Neural cell (in vitro differentiated cells): ENCODE data around the gene TMOD2.

Experiments used
- EZH2 ChIP-seq: fragments of 200-600, 300-800 bp; shearing (Covaris generic), sonication (generic); IDR thresholded peaks from 2 replicates; pipeline ENCODE4 v1.6.1; 2014; ENCODE audit warnings: antibody characterized with exemption, low read length, borderline replicate concordance, mild to moderate bottlenecking; ENCODE audit not compliant: insufficient read depth, poor library complexity, severe bottlenecking
- RAD21 ChIP-seq: fragments of 450-650 bp; conservative IDR thresholded peaks from 2 replicates; pipeline ENCODE4 v1.6.1; 2014; ENCODE audit warnings: antibody characterized with exemption, mild to moderate bottlenecking, moderate library complexity
- TF ChIP-seq, protein P1 (sequence below): fragments of 450-650 bp; IDR thresholded peaks from 2 replicates; pipeline ENCODE4 v1.5.1; 2014; ENCODE audit warnings: antibody characterized with exemption, mild to moderate bottlenecking, moderate library complexity; ENCODE audit not compliant: poor library complexity, severe bottlenecking

DNA sequence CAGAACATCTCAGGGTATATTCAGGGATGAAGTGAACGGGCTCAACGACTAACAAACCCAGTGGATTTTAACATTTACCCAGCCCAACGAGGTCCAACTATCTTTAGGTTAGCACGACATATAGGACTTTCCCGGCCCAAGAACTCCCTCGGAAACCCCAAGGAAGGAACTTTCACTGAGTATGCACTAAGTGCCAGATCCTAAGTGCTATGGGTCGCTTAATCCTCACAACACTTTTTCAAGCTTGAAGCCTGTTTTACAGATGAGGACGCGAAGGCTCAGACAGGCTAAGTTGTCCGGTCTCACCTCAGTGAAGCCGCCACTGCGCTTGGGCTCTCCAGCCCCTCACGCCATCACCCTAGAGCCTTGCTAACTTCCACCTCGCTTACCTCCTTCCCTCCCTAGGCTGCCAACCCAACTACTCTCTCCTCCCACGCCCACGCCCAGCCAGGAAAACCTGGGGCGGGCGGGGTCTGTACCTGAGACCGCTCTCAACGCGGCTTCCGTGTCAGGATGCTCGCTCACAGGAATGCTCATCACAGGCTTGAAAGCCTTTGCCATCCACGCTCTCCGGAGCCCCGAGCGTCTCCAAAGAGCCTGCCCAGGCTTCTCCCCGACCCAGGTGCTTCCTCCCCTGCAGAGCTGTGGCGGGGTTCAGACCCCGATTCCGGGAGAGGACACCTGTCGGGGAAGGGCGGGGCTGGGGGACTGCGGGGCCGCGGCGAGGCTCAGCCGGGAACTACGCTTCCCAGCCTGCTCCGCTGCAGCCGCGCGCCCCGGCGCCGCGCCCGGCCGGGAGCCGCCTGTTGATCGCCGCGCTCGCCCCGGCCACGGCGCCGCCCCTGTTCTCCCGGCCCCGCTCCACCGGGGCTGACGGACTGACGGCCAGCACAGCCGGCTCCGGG, at the start of gene TMOD2:
- TF ChIP-seq RAD21: no peak
- TF ChIP-seq, protein P1, sequence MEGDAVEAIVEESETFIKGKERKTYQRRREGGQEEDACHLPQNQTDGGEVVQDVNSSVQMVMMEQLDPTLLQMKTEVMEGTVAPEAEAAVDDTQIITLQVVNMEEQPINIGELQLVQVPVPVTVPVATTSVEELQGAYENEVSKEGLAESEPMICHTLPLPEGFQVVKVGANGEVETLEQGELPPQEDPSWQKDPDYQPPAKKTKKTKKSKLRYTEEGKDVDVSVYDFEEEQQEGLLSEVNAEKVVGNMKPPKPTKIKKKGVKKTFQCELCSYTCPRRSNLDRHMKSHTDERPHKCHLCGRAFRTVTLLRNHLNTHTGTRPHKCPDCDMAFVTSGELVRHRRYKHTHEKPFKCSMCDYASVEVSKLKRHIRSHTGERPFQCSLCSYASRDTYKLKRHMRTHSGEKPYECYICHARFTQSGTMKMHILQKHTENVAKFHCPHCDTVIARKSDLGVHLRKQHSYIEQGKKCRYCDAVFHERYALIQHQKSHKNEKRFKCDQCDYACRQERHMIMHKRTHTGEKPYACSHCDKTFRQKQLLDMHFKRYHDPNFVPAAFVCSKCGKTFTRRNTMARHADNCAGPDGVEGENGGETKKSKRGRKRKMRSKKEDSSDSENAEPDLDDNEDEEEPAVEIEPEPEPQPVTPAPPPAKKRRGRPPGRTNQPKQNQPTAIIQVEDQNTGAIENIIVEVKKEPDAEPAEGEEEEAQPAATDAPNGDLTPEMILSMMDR: no peak
- no peak for TF ChIP-seq EZH2
